Measurements from ENCODE around the gene CBLN3. TPM values are rescaled to one million over a fixed set of nuclear protein-coding genes. Genes with fewer than 3 reads are reported as not detected.

The CBLN3 gene
- total and polyA plus RNA-seq, 9 of the 15 experiments (the other 6 are each of a cell fraction or from before 2014, with no cell fraction given), result 0.05 to 0.59 (median 0.26) TPM; not detected in 1

- no peak overlapping the region for H3K4me2 ChIP-seq (ENCODE audit: insufficient read depth, low read length)
- H3K4me1 ChIP-seq (replicated peaks in 1 of 2; ENCODE audit: control insufficient read depth in 2 of 2, insufficient read depth in 2 of 2, low read length in 2 of 2), result peaks cover 15 to 33% of the 10 kb centered on the region in 2 experiments
- H3K4me3 ChIP-seq, result no peak overlapping the region
- CTCF ChIA-PET (ENCODE audit: low intra/inter-chr PET ratio), result no interaction called here
- BruUV-seq (replicated peaks), result no TSS peak
- peaks cover 3% of the 10 kb centered on the region for H3K9me1 ChIP-seq (ENCODE audit: control insufficient read depth, insufficient read depth, low read length)
- H3K9ac ChIP-seq (ENCODE audit: insufficient read depth in 1 of 2, low read depth in 2 of 2, low read length in 2 of 2), result no peak overlapping the region
- POLR2A ChIA-PET, result interaction anchor here (1.2 to 1.7 kb wide), 2 partner anchors 56 to 133 kb away, joined by 4 read pairs; no protein-coding TSS in a partner anchor
- ATAC-seq (no peak), FAIRE-seq (no peak), DNase-seq (ENCODE audit: extremely low read depth in 1 of 4, low spot score in 3 of 4) (no peak)
- H3K27ac ChIP-seq (ENCODE audit: extremely low read depth, low read depth, low read length), result no peak overlapping the region
- no peak overlapping the region for H2AFZ ChIP-seq (ENCODE audit: low read depth, low read length)
- WGBS (ENCODE audit: insufficient coverage, low coverage, missing lambda C conversion rate), result 74% methylated on average over 7 of the region's 7 CpGs
- peaks cover 5% of the 10 kb centered on the region; the same call in 1 of the 2 replicates for H4K20me1 ChIP-seq (replicated peaks; ENCODE audit: control insufficient read depth, insufficient read depth, low read length)
- no peaks in the 10 kb centered on the region for H3K9me3 ChIP-seq (replicated peaks; ENCODE audit: control insufficient read depth, insufficient read depth, low read depth, low read length)
- no peak for TF ChIP-seq E4F1 (CRISPR knock-in tag; IDR thresholded peaks at IDR 0.05; ENCODE audit: borderline replicate concordance)
- TF ChIP-seq STAT6 (CRISPR knock-in tag; IDR thresholded peaks at IDR 0.05), result no peak
- TF ChIP-seq HOXB6 (CRISPR knock-in tag; IDR thresholded peaks at IDR 0.05; ENCODE audit: borderline replicate concordance), result no peak
- no peak for TF ChIP-seq ZNF696 (CRISPR knock-in tag; conservative IDR thresholded peaks at IDR 0.05)
- no peak for TF ChIP-seq SREBF1 (IDR thresholded peaks at IDR 0.05; ENCODE audit: borderline replicate concordance, low read depth, low read length)
- no peak for TF ChIP-seq HDAC1 (IDR thresholded peaks at IDR 0.05)
- TF ChIP-seq FOXM1 (IDR thresholded peaks at IDR 0.05; ENCODE audit: low read depth), result no peak
- TF ChIP-seq FOXM1 (CRISPR knock-in tag; IDR thresholded peaks at IDR 0.05; ENCODE audit: low read depth), result no peak
- no peak for TF ChIP-seq ZNF232 (CRISPR knock-in tag; IDR thresholded peaks at IDR 0.05)
- no peak for TF ChIP-seq CHCHD3 (CRISPR knock-in tag; IDR thresholded peaks at IDR 0.05)
- no peak for TF ChIP-seq MTF1 (CRISPR knock-in tag; IDR thresholded peaks at IDR 0.05; ENCODE audit: borderline replicate concordance)
- TF ChIP-seq NELFE (IDR thresholded peaks at IDR 0.05; ENCODE audit: insufficient read depth, insufficient read length), result no peak
- no peak for TF ChIP-seq SMARCE1 (IDR thresholded peaks at IDR 0.05)
- no peak for TF ChIP-seq RBM25 (IDR thresholded peaks at IDR 0.05; ENCODE audit: low read depth, low read length, severe bottlenecking)
- no peaks in the 10 kb centered on the region for H3K27me3 ChIP-seq (ENCODE audit: control insufficient read depth in 2 of 2, insufficient read depth in 2 of 2, low read length in 2 of 2)
- H3K36me3 ChIP-seq (ENCODE audit: control insufficient read depth, insufficient read depth, low read length), result peaks cover 46% of the 10 kb centered on the region; the same call in 2 of the 3 replicates
- peaks cover 12% of the 10 kb centered on the region for H3K79me2 ChIP-seq (ENCODE audit: control insufficient read depth, insufficient read depth, low read length)
- in situ Hi-C loops (cut with MboI) (loop anchor here (5.0 to 10.0 kb wide), 3 partner anchors 102 to 379 kb away; partner anchors contain the start of genes CARMIL3 and TINF2), intact Hi-C loops (cut with micrococcal nuclease) (no loop called here)
Observed at GRCh38 chr14:24434036-24434435, 4.6 kb upstream of the CBLN3 start.
